ENCODE data around the gene LCN6. TPM values are rescaled to one million over a fixed set of nuclear protein-coding genes. Genes with fewer than 3 reads are reported as not detected.

The LCN6 gene
- total and polyA plus RNA-seq, 2 of the 13 experiments (the other 11 are each of a cell fraction or from before 2014, with no cell fraction given) = not detected

DNA sequence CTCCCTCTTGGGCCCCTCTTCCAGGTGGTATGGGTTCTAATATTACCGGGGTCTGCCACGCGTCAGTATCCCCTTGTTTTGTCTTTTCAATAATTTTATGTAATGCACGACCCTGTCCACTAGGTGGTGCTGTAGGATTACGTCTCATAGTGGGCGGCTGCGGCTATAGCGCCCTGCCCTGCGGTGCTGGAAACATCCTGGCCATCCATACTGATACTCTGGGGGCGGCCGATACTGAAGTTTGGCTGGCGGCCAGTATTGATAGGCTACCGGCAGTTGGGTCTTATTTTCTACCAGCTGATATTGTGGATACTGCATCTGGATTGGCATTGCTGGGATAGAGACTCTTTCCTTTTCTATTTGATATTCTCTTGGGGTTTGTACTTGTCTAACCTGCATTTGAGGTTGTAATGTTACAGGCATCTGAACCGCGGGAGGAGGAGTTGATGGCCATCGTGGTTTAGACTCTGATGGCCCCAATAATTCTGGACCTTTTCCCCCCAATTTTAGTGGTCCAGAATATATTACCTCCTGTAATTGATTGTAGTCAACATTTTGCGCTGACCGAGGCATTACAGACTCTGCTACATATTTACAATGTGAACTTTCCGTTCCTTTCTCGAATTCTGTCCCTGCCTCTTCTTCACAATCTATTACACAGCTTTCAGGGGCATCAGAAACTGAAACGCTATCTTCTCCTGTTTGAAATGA lies 39.5 kb upstream of the LCN6 start (continued):
- TF ChIP-seq, protein P1, sequence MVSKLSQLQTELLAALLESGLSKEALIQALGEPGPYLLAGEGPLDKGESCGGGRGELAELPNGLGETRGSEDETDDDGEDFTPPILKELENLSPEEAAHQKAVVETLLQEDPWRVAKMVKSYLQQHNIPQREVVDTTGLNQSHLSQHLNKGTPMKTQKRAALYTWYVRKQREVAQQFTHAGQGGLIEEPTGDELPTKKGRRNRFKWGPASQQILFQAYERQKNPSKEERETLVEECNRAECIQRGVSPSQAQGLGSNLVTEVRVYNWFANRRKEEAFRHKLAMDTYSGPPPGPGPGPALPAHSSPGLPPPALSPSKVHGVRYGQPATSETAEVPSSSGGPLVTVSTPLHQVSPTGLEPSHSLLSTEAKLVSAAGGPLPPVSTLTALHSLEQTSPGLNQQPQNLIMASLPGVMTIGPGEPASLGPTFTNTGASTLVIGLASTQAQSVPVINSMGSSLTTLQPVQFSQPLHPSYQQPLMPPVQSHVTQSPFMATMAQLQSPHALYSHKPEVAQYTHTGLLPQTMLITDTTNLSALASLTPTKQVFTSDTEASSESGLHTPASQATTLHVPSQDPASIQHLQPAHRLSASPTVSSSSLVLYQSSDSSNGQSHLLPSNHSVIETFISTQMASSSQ (IDR thresholded peaks at IDR 0.05; ENCODE audit: low read depth) = no peak
- TF ChIP-seq, protein P1 (CRISPR knock-in tag; IDR thresholded peaks at IDR 0.05; ENCODE audit: borderline replicate concordance) = peak; percentile 30; the same call in 1 of the 2 replicates
- no peak for TF ChIP-seq ZFP36L1 (CRISPR knock-in tag; IDR thresholded peaks at IDR 0.05)
- 0 out of 2 replicates have a peak, but pooled peaks have one; percentile 46 for TF ChIP-seq SIN3A (IDR thresholded peaks at IDR 0.05; ENCODE audit: borderline replicate concordance, low read depth, low read length)
- TF ChIP-seq GATAD2A (CRISPR knock-in tag; IDR thresholded peaks at IDR 0.05) = peak; percentile 67
- TF ChIP-seq ZNF253 (CRISPR knock-in tag; IDR thresholded peaks at IDR 0.05; ENCODE audit: borderline replicate concordance) = no peak
- peak; percentile 35; the same call in 1 of the 2 replicates for TF ChIP-seq GATA4 (IDR thresholded peaks at IDR 0.05; ENCODE audit: borderline replicate concordance, low read depth)
- peak; percentile 31; the same call in 1 of the 2 replicates for TF ChIP-seq RXRB (CRISPR knock-in tag; IDR thresholded peaks at IDR 0.05; ENCODE audit: borderline replicate concordance)
- no peak for TF ChIP-seq NR2F6 (IDR thresholded peaks at IDR 0.05)
- TF ChIP-seq NR2F6 (CRISPR knock-in tag; IDR thresholded peaks at IDR 0.05) = peak; percentile 35; the same call in 1 of the 2 replicates
- TF ChIP-seq MEF2D (CRISPR knock-in tag; IDR thresholded peaks at IDR 0.05) = peak; percentile 68; the same call in 1 of the 2 replicates
- TF ChIP-seq RAD21 (CRISPR knock-in tag; IDR thresholded peaks at IDR 0.05) = peak; percentile 87
- peak; percentile 69 for TF ChIP-seq POLR2G (IDR thresholded peaks at IDR 0.05; ENCODE audit: low read depth, low read length)
- TF ChIP-seq PHF20 (CRISPR knock-in tag; IDR thresholded peaks at IDR 0.05) = no peak
- peak; percentile 65; the same call in 1 of the 2 replicates for TF ChIP-seq ZBTB38 (CRISPR knock-in tag; IDR thresholded peaks at IDR 0.05)
- TF ChIP-seq, protein P2, sequence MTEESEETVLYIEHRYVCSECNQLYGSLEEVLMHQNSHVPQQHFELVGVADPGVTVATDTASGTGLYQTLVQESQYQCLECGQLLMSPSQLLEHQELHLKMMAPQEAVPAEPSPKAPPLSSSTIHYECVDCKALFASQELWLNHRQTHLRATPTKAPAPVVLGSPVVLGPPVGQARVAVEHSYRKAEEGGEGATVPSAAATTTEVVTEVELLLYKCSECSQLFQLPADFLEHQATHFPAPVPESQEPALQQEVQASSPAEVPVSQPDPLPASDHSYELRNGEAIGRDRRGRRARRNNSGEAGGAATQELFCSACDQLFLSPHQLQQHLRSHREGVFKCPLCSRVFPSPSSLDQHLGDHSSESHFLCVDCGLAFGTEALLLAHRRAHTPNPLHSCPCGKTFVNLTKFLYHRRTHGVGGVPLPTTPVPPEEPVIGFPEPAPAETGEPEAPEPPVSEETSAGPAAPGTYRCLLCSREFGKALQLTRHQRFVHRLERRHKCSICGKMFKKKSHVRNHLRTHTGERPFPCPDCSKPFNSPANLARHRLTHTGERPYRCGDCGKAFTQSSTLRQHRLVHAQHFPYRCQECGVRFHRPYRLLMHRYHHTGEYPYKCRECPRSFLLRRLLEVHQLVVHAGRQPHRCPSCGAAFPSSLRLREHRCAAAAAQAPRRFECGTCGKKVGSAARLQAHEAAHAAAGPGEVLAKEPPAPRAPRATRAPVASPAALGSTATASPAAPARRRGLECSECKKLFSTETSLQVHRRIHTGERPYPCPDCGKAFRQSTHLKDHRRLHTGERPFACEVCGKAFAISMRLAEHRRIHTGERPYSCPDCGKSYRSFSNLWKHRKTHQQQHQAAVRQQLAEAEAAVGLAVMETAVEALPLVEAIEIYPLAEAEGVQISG (CRISPR knock-in tag; IDR thresholded peaks at IDR 0.05) = peak; percentile 43; the same call in 1 of the 2 replicates
- TF ChIP-seq HDAC1 (CRISPR knock-in tag; IDR thresholded peaks at IDR 0.05) = peak; percentile 56; the same call in 1 of the 2 replicates
- TF ChIP-seq, protein P3, sequence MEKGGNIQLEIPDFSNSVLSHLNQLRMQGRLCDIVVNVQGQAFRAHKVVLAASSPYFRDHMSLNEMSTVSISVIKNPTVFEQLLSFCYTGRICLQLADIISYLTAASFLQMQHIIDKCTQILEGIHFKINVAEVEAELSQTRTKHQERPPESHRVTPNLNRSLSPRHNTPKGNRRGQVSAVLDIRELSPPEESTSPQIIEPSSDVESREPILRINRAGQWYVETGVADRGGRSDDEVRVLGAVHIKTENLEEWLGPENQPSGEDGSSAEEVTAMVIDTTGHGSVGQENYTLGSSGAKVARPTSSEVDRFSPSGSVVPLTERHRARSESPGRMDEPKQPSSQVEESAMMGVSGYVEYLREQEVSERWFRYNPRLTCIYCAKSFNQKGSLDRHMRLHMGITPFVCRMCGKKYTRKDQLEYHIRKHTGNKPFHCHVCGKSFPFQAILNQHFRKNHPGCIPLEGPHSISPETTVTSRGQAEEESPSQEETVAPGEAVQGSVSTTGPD (CRISPR knock-in tag; IDR thresholded peaks at IDR 0.05) = no peak
- TF ChIP-seq SAP130 (CRISPR knock-in tag; IDR thresholded peaks at IDR 0.05; ENCODE audit: low read depth) = peak; percentile 42
- TF ChIP-seq, protein P4, sequence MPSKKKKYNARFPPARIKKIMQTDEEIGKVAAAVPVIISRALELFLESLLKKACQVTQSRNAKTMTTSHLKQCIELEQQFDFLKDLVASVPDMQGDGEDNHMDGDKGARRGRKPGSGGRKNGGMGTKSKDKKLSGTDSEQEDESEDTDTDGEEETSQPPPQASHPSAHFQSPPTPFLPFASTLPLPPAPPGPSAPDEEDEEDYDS (CRISPR knock-in tag; IDR thresholded peaks at IDR 0.05) = no peak; the same call in none of the 2 replicates
